HL-60 (cell line): ENCODE results near the gene TMEFF2.

Source experiments
- DNase-seq, 2 experiments: peaks; one replicate each; pipeline ENCODE4 v3.0.0-alpha.2; 2010 to 2020; ENCODE audit warnings: low read depth in 1 of 2, low spot score in 1 of 2
- H3K27ac ChIP-seq: fragments of 250-450 bp; sonication (Bioruptor Pico); replicated peaks from 2 replicates; pipeline ENCODE4 v1.5.1; 2020; ENCODE audit warnings: mild to moderate bottlenecking, moderate library complexity
- H3K27me3 ChIP-seq: fragments of 250-450 bp; sonication (Bioruptor Pico); 2 replicates; pipeline ENCODE4 v1.5.1; 2021; ENCODE audit warnings: mild to moderate bottlenecking, moderate library complexity; ENCODE audit not compliant: insufficient read depth, poor library complexity, severe bottlenecking
- H3K4me3 ChIP-seq: replicated peaks from 2 replicates; pipeline ENCODE4 v1.5.1; 2011; ENCODE audit warnings: mild to moderate bottlenecking, control low read depth, low read length; ENCODE audit not compliant: insufficient read depth
- CTCF ChIP-seq: IDR thresholded peaks from one replicate; pipeline ENCODE4 v1.5.1; 2011; ENCODE audit warnings: low read length, control low read depth, inconsistent platforms; ENCODE audit not compliant: insufficient read depth
- GABPA ChIP-seq: IDR thresholded peaks from 2 replicates; pipeline ENCODE4 v1.6.1; 2012; ENCODE audit warnings: low read depth
- POLR2AphosphoS5 ChIP-seq: IDR thresholded peaks from 2 replicates; pipeline ENCODE4 v1.6.1; 2012; ENCODE audit warnings: low read depth
- REST ChIP-seq: IDR thresholded peaks from 2 replicates; pipeline ENCODE4 v1.6.1; 2012; ENCODE audit warnings: low read depth; ENCODE audit not compliant: insufficient replicate concordance
- SPI1 ChIP-seq: IDR thresholded peaks from 2 replicates; pipeline ENCODE4 v1.6.1; 2012; ENCODE audit warnings: low read depth, mild to moderate bottlenecking, borderline replicate concordance

TMEFF2 gene

GRCh38 chr2:192002418-192002817 lies 192.3 kb downstream of the TMEFF2 start:
- Histone ChIP-seq H3K27ac (no peak overlapping the region), H3K27me3 (no peaks in the 10 kb centered on the region), H3K4me3 (no peak overlapping the region)
- TF ChIP-seq CTCF (no peak), REST (no peak), POLR2AphosphoS5 (no peak), SPI1 (no peak), GABPA (no peak)
- no peak for DNase-seq

GRCh38 chr2:192000196-192000980 lies 194.3 kb downstream of the TMEFF2 start:
- DNase-seq, result no peak
- Histone ChIP-seq H3K27ac (no peak overlapping the region), H3K4me3 (no peak overlapping the region), H3K27me3 (no peaks in the 10 kb centered on the region)
- TF ChIP-seq REST (no peak), CTCF (no peak), GABPA (no peak), POLR2AphosphoS5 (no peak), SPI1 (no peak)

DNA sequence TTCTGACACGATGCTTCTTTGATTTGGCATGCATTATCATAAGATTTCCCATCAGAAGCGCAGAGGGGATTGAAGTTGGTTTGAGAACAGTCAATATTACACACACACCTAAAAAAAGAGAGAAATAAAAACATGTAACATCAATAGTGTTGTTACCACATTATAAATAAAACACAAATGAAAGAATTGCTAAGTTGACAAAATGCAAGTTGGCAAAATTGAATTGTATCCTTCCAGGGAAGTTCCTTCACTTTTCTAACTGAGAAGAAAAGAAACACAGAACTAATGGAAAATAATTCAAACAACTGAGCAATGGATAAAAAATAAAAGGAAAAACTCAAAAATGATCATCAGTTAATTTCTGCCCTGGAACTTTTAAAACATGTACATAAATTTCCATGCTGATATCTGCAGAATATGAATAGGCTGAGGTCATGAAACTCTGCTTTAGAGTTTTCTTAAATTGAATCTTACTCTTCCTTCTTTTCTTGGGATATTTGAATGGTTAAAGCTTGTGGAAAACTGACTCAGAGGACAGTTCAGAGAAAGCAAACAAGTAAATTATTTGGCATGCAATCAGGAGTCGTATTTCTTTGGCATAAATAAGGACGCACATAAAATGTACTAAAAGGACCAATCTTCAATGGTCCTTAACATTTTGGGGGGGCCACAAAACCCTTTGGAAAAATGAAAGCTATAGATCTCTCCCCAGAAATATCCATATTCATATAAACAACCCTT lies 195.5 kb downstream of the TMEFF2 start:
- Histone ChIP-seq H3K27me3 (no peaks in the 10 kb centered on the region), H3K4me3 (no peak overlapping the region), H3K27ac (no peak overlapping the region)
- TF ChIP-seq POLR2AphosphoS5, result no peak
- no peak for TF ChIP-seq CTCF
- no peak for DNase-seq
